SK-N-SH treated with all-trans-retinoic acid at 6 μM for 48 hours (cell line): ENCODE results near the gene OR8G1.

Source experiments
- OSR1 ChIP-seq: fragments of 250-450 bp; sonication (Bioruptor Pico); IDR thresholded peaks from 2 replicates; pipeline ENCODE4 v1.8.0; 2022; ENCODE audit warnings: moderate library complexity, mild to moderate bottlenecking, inconsistent platforms
- PPARA ChIP-seq: fragments of 250-450 bp; sonication (Bioruptor Pico); IDR thresholded peaks from 2 replicates; pipeline ENCODE4 v1.5.0; 2020; ENCODE audit warnings: mild to moderate bottlenecking, borderline replicate concordance
- RARB ChIP-seq: fragments of 250-450 bp; sonication (Bioruptor Pico); IDR thresholded peaks from 2 replicates; pipeline ENCODE4 v1.8.0; 2021; ENCODE audit warnings: mild to moderate bottlenecking, moderate library complexity
- TCF4 ChIP-seq: fragments of 250-450 bp; sonication (Bioruptor Pico); IDR thresholded peaks from 2 replicates; pipeline ENCODE4 v1.8.0; 2021; ENCODE audit warnings: mild to moderate bottlenecking, moderate library complexity, borderline replicate concordance
- TF ChIP-seq, protein P1 (sequence below): fragments of 250-450 bp; sonication (Bioruptor Pico); IDR thresholded peaks from 2 replicates; pipeline ENCODE4 v1.5.0; 2020; ENCODE audit warnings: mild to moderate bottlenecking, moderate library complexity
- TF ChIP-seq, protein P2 (sequence below): fragments of 250-450 bp; sonication (Bioruptor Pico); IDR thresholded peaks from 2 replicates; pipeline ENCODE4 v1.8.0; 2021; ENCODE audit warnings: low read depth, mild to moderate bottlenecking, moderate library complexity, borderline replicate concordance
- TF ChIP-seq, protein P3 (sequence below): fragments of 250-450 bp; sonication (Bioruptor Pico); IDR thresholded peaks from 2 replicates; pipeline ENCODE4 v1.8.0; 2020; ENCODE audit warnings: mild to moderate bottlenecking, moderate library complexity, borderline replicate concordance

DNA sequence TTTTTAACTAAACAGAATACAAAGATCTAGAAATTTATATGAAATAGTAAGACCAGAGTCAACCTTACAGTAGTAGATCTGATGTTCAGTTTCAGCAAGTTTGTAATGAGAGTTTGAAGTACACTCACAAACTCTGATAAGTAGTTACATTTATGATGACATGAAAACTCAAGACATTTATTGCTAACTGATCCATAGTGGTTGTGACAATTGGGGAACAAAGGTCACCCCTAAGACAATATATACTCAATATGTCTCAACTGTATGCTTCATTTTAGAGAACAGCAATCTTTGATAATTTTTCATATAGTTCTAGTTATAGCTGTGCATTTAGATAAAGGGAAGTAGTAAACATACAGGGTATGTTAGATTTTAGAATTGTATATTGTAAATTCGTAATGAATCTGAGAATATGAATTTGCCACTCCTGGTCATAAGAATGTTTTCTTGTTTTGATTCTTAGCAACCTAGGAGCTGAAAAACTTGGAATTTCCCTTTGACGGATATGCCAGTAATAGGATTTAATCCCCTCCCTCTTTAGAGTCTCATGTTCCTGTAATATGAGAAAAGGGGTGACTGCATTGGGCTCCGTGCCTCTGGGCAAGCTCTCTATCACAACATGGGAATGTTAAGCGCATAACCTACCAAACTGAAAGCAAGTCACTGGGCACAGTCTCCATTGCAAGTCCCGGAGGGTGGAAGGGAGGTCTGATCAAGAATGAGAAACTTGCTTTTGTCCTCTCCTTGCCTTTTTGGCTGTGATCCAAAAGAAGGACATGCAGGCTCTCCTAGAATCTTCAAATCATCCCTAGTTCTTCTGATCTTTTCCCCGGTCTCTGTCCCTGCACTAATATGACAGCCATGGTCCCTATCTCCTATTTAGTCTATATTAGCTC is 46.4 kb upstream of the OR8G1 start:
- TF ChIP-seq, protein P1, sequence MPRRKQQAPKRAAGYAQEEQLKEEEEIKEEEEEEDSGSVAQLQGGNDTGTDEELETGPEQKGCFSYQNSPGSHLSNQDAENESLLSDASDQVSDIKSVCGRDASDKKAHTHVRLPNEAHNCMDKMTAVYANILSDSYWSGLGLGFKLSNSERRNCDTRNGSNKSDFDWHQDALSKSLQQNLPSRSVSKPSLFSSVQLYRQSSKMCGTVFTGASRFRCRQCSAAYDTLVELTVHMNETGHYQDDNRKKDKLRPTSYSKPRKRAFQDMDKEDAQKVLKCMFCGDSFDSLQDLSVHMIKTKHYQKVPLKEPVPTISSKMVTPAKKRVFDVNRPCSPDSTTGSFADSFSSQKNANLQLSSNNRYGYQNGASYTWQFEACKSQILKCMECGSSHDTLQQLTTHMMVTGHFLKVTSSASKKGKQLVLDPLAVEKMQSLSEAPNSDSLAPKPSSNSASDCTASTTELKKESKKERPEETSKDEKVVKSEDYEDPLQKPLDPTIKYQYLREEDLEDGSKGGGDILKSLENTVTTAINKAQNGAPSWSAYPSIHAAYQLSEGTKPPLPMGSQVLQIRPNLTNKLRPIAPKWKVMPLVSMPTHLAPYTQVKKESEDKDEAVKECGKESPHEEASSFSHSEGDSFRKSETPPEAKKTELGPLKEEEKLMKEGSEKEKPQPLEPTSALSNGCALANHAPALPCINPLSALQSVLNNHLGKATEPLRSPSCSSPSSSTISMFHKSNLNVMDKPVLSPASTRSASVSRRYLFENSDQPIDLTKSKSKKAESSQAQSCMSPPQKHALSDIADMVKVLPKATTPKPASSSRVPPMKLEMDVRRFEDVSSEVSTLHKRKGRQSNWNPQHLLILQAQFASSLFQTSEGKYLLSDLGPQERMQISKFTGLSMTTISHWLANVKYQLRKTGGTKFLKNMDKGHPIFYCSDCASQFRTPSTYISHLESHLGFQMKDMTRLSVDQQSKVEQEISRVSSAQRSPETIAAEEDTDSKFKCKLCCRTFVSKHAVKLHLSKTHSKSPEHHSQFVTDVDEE: no peak
- TF ChIP-seq OSR1 (no peak), PPARA (CRISPR knock-in tag) (no peak), TCF4 (CRISPR knock-in tag) (no peak), RARB (CRISPR knock-in tag) (no peak)
- TF ChIP-seq, protein P2, sequence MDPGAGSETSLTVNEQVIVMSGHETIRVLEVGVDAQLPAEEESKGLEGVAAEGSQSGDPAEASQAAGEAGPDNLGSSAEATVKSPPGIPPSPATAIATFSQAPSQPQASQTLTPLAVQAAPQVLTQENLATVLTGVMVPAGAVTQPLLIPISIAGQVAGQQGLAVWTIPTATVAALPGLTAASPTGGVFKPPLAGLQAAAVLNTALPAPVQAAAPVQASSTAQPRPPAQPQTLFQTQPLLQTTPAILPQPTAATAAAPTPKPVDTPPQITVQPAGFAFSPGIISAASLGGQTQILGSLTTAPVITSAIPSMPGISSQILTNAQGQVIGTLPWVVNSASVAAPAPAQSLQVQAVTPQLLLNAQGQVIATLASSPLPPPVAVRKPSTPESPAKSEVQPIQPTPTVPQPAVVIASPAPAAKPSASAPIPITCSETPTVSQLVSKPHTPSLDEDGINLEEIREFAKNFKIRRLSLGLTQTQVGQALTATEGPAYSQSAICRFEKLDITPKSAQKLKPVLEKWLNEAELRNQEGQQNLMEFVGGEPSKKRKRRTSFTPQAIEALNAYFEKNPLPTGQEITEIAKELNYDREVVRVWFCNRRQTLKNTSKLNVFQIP (CRISPR knock-in tag): no peak
- TF ChIP-seq, protein P3, sequence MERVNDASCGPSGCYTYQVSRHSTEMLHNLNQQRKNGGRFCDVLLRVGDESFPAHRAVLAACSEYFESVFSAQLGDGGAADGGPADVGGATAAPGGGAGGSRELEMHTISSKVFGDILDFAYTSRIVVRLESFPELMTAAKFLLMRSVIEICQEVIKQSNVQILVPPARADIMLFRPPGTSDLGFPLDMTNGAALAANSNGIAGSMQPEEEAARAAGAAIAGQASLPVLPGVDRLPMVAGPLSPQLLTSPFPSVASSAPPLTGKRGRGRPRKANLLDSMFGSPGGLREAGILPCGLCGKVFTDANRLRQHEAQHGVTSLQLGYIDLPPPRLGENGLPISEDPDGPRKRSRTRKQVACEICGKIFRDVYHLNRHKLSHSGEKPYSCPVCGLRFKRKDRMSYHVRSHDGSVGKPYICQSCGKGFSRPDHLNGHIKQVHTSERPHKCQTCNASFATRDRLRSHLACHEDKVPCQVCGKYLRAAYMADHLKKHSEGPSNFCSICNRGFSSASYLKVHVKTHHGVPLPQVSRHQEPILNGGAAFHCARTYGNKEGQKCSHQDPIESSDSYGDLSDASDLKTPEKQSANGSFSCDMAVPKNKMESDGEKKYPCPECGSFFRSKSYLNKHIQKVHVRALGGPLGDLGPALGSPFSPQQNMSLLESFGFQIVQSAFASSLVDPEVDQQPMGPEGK (CRISPR knock-in tag): no peak
